NB4 (cell line): ENCODE results near the gene CMSS1.

Experiments
- DNase-seq: peaks from one replicate; pipeline ENCODE4 v3.0.0; 2010; ENCODE audit warnings: low read depth
- H3K4me3 ChIP-seq: one replicate; pipeline ENCODE4 v1.5.1; 2011; ENCODE audit warnings: mild to moderate bottlenecking, low read depth, low read length, moderate library complexity
- MYC ChIP-seq: IDR thresholded peaks from 2 replicates; pipeline ENCODE4 v1.6.1; 2011; ENCODE audit warnings: low read depth, low read length
- POLR2A ChIP-seq: IDR thresholded peaks from 2 replicates; pipeline ENCODE4 v1.6.1; 2011; ENCODE audit warnings: mild to moderate bottlenecking; ENCODE audit not compliant: insufficient read length; ENCODE audit errors: extremely low read depth
- TF ChIP-seq, protein P1 (sequence below): IDR thresholded peaks from one replicate; pipeline ENCODE4 v1.5.1; 2012; ENCODE audit warnings: low read depth, low read length
- TF ChIP-seq, protein P2 (sequence below): IDR thresholded peaks from 2 replicates; pipeline ENCODE4 v1.6.1; 2011; ENCODE audit warnings: low read depth, low read length

Gene CMSS1

DNA sequence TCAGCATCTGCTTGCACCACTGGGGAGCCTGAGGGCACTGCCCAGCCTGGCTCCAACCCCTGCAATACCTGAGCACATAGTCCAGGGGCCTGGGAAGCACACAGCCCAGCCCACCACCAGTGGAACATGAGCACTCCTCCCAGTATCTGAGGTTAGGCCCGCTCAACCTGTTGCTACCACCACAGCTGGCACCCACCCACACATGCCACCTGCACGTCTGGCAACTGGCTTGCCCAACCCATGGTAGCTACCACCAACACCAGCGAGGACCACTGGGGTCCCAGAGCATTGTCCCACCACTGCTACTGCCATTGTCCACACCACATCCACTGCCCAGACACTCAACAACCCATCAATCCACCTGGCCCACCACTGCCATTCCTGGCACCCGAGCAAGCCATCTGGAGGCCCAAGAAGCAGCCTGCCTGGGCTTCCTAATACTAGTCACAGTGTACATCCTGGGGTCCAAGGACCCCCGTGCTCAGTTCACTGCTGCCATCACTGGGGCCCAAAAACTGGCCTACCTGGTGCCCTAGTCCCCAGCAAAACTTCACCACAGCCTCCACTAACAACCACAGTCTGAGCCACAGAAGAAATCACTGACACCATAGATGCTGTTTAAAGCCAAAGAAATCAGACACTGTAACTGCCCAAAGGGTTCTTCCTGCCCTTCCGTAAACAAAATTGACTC, 381.1 kb downstream of the CMSS1 start:
- no peak overlapping the region for H3K4me3 ChIP-seq
- DNase-seq = no peak
- TF ChIP-seq POLR2A (no peak), MYC (no peak)
- TF ChIP-seq, protein P1, sequence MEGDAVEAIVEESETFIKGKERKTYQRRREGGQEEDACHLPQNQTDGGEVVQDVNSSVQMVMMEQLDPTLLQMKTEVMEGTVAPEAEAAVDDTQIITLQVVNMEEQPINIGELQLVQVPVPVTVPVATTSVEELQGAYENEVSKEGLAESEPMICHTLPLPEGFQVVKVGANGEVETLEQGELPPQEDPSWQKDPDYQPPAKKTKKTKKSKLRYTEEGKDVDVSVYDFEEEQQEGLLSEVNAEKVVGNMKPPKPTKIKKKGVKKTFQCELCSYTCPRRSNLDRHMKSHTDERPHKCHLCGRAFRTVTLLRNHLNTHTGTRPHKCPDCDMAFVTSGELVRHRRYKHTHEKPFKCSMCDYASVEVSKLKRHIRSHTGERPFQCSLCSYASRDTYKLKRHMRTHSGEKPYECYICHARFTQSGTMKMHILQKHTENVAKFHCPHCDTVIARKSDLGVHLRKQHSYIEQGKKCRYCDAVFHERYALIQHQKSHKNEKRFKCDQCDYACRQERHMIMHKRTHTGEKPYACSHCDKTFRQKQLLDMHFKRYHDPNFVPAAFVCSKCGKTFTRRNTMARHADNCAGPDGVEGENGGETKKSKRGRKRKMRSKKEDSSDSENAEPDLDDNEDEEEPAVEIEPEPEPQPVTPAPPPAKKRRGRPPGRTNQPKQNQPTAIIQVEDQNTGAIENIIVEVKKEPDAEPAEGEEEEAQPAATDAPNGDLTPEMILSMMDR = no peak
- TF ChIP-seq, protein P2, sequence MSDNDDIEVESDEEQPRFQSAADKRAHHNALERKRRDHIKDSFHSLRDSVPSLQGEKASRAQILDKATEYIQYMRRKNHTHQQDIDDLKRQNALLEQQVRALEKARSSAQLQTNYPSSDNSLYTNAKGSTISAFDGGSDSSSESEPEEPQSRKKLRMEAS = no peak

DNA sequence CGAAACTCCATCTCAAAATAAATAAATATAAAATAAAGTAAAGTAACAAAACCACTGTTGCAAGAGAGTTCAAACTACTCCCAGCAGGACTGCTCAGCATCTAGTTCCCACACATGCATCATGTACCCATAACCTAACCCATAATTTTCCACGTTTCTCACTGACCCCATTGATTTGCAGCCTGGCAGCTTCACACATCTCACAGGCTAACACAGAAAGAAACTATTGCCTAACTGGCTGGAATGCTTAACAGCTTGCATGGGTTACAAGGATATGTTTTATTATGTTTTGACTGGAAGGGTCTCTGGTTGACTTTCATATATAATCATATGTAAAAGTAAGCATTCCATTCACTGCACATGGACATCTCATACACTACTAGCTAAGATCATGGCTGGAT, 387.5 kb downstream of the CMSS1 start:
- no peak for DNase-seq
- TF ChIP-seq, protein P2 = no peak
- no peak for TF ChIP-seq MYC
- no peak for TF ChIP-seq POLR2A
- H3K4me3 ChIP-seq = no peak overlapping the region

DNA sequence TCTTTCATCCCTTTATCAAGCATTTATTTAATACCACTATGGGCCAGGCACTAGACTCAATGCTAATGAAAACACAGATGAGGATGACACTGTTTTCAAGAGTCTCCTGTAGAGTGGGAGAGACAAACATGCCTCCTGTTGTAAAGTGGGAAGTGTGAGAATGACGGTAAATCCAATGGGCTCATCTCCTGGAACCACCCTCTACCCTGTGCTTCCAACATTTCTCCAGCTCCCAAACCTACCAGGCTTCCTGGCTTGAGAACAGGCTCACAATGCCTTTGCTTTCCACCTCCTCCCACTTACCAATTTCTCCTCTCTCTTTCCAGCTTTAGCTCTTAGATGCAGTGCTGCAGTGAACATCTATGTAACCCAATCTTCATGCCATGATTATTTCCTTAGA, 389.0 kb downstream of the CMSS1 start:
- H3K4me3 ChIP-seq = no peak overlapping the region
- DNase-seq = no peak
- TF ChIP-seq, protein P1 = no peak
- TF ChIP-seq POLR2A = no peak
- no peak for TF ChIP-seq MYC
- TF ChIP-seq, protein P2 = no peak

DNA sequence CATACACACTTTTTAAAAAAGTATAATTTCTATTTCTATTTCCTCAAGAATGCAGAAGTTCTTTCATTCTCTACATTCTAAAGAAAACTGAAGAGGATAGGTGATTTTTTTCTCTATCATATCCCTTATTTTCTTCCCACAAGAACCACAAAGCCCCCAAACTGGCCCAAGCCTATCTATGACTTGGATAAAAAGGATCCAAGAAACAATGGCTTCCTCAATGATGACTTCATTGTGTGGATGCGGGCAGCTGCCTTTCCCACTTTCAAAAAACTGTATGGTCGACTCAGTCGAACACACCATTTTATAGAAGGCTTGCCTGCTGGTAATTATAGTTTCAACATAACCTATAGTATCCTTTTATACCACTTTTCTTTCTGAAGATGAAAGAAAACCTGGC, 390.2 kb downstream of the CMSS1 start:
- H3K4me3 ChIP-seq = no peak overlapping the region
- TF ChIP-seq, protein P2 = no peak
- no peak for TF ChIP-seq MYC
- TF ChIP-seq POLR2A = no peak
- TF ChIP-seq, protein P1 = no peak
- no peak for DNase-seq

DNA sequence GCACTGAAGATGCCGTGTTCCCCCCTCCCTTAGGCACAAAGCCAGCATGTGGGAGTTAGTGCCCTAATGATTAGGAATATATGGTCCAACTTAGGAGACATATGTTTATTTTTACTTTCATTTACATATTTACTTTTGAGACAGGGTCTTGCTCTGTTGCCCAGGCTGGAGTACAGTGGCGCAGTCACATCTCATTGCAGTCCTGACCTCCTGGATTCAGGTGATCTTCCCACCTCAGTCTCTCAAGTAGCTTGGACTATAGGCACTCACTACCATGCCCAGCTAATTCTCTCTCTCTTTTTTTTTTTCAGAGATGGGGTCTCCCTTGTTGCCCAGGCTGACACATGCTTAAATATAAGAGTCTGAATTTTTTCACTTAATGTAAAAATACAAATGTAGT, 391.5 kb downstream of the CMSS1 start:
- no peak for DNase-seq
- TF ChIP-seq MYC (no peak), POLR2A (no peak)
- TF ChIP-seq, protein P1 = no peak
- TF ChIP-seq, protein P2 = no peak
- no peak overlapping the region for H3K4me3 ChIP-seq

DNA sequence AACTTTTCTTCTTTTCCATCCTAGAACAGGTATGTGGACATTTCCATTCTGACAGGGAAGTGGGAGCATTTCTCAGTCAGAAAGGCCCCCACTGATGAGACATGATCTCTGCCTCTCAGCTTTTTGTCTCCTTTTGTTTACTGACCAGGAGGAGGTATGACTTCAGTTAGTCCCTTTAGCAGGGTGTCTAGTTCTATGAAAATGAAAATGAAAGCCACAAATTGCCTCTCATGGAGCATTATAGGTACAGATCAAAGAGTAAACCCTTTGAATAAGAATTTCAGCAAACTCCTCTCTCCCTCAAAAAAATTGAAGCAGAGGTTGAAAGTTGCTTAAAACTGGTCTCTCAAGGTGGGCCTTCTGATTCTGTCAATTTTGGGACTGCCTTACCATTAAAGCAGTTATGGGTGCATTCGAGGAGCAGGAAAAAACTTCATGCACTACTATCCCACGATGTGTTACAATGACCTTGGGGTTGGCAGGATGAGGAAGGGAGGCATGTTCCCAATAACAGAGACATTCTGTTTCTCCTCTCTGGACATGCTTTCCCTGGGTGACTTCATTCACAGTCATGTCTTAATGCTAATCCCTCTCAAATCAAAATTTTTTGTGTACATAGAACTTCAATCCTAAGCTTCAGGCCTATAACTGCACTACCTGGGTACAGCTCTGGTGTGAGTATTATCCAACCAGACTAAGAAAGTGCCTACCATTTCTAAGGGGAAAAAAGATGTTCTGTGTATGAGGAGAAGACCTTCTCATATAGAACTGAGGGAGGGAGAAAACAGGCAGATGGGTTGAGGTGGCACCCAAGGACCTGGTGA, 392.5 kb downstream of the CMSS1 start:
- H3K4me3 ChIP-seq = no peak overlapping the region
- no peak for DNase-seq
- TF ChIP-seq MYC = no peak
- TF ChIP-seq POLR2A = no peak
- TF ChIP-seq, protein P2 = no peak
- TF ChIP-seq, protein P1 = no peak
